H7 (cell line): ENCODE results near the gene MMP19. TPM values are rescaled to one million over a fixed set of nuclear protein-coding genes. Genes with fewer than 3 reads are reported as not detected.
A peak's percentile ranks its signal among the peaks of the same experiment; 100 is the strongest.
"Not testable (repeated sequence)": the region's sequence is repeated elsewhere in the genome, so short reads cannot be mapped to it uniquely, and the experiment has no call there.

Experiments used
- DNase-seq: peaks from one replicate; pipeline ENCODE4 v3.0.0; 2012
- H3K27me3 ChIP-seq: 2 replicates; pipeline ENCODE4 v1.6.0; 2011; ENCODE audit warnings: mild to moderate bottlenecking, low read length; ENCODE audit not compliant: control insufficient read depth, insufficient read depth
- H3K36me3 ChIP-seq: replicated peaks from 2 replicates; pipeline ENCODE4 v1.5.1; 2011; ENCODE audit warnings: low read length; ENCODE audit not compliant: control insufficient read depth, insufficient read depth
- H3K4me3 ChIP-seq: 2 replicates; pipeline ENCODE4 v1.5.1; 2011; ENCODE audit warnings: low read depth, mild to moderate bottlenecking, control low read depth, low read length, moderate library complexity; ENCODE audit not compliant: insufficient read depth
- total RNA-seq: library from RNA; depleted of rRNA; stranded (reverse); fragments of >200 nt; shearing (Covaris generic); gene quantifications from 2 replicates; pipeline ENCODE4 v1.2.3, GENCODE V29; 2014

Gene MMP19
- total RNA-seq, 1 experiment from 2014 or later = 1.1 TPM

GRCh38 chr12:55849616-55850343 lies 7.0 kb upstream of the MMP19 start:
- H3K4me3 ChIP-seq = no peak overlapping the region
- H3K36me3 ChIP-seq = no peaks in the 10 kb centered on the region
- no peaks in the 10 kb centered on the region for H3K27me3 ChIP-seq
- DNase-seq = no peak

GRCh38 chr12:55847603-55848291 lies 5.0 kb upstream of the MMP19 start:
- no peaks in the 10 kb centered on the region for H3K27me3 ChIP-seq
- no peak for DNase-seq
- H3K36me3 ChIP-seq = no peaks in the 10 kb centered on the region
- no peak overlapping the region for H3K4me3 ChIP-seq

GRCh38 chr12:55847033-55847432 lies 4.3 kb upstream of the MMP19 start:
- DNase-seq = peak; percentile 2
- no peaks in the 10 kb centered on the region for H3K36me3 ChIP-seq
- H3K27me3 ChIP-seq = no peaks in the 10 kb centered on the region
- H3K4me3 ChIP-seq = no peak overlapping the region

GRCh38 chr12:55845785-55846496 lies 3.2 kb upstream of the MMP19 start:
- no peaks in the 10 kb centered on the region for H3K36me3 ChIP-seq
- DNase-seq = no peak
- H3K27me3 ChIP-seq = no peaks in the 10 kb centered on the region
- no peak overlapping the region for H3K4me3 ChIP-seq

- Histone ChIP-seq H3K27me3 (no peaks in the 10 kb centered on the region), H3K36me3 (no peaks in the 10 kb centered on the region)
- no peak for DNase-seq
Measured at GRCh38 chr12:55845361-55845760, 2.6 kb upstream of the MMP19 start.

GRCh38 chr12:55844961-55845360 lies 2.2 kb upstream of the MMP19 start:
- no peak for DNase-seq
- H3K36me3 ChIP-seq = no peaks in the 10 kb centered on the region

More at GRCh38 chr12:55845361-55845760, 2.6 kb upstream of the MMP19 start:
- H3K4me3 ChIP-seq = no peak overlapping the region

GRCh38 chr12:55843431-55843830 lies 695 bp upstream of the MMP19 start:
- no peaks in the 10 kb centered on the region for H3K36me3 ChIP-seq
- H3K27me3 ChIP-seq = no peaks in the 10 kb centered on the region
- DNase-seq = no peak
- H3K4me3 ChIP-seq = no peak overlapping the region

More at GRCh38 chr12:55844961-55845360, 2.2 kb upstream of the MMP19 start:
- H3K4me3 ChIP-seq = no peak overlapping the region
- no peaks in the 10 kb centered on the region for H3K27me3 ChIP-seq

- Histone ChIP-seq H3K36me3 (no peaks in the 10 kb centered on the region), H3K4me3 (no peak overlapping the region), H3K27me3 (no peaks in the 10 kb centered on the region)
- DNase-seq = no peak
Measured at GRCh38 chr12:55840581-55841351, 2.0 kb downstream of the MMP19 start.

- no peak for DNase-seq
- Histone ChIP-seq H3K27me3 (no peaks in the 10 kb centered on the region), H3K36me3 (no peaks in the 10 kb centered on the region; the same call in 1 of the 2 replicates), H3K4me3 (no peak overlapping the region)
Measured at GRCh38 chr12:55839345-55840140, 3.2 kb downstream of the MMP19 start.

- no peaks in the 10 kb centered on the region for H3K27me3 ChIP-seq
- H3K36me3 ChIP-seq = no peaks in the 10 kb centered on the region; the same call in 1 of the 2 replicates
- no peak for DNase-seq
- H3K4me3 ChIP-seq = no peak overlapping the region
Measured at GRCh38 chr12:55838361-55838760, 4.4 kb downstream of the MMP19 start.

GRCh38 chr12:55834400-55834799 lies 8.3 kb downstream of the MMP19 start:
- not testable (repeated sequence) for DNase-seq, H3K4me3 ChIP-seq, H3K27me3 ChIP-seq, H3K36me3 ChIP-seq

GRCh38 chr12:55833056-55833455 lies 9.7 kb downstream of the MMP19 start:
- DNase-seq = no peak
- Histone ChIP-seq H3K27me3 (no peaks in the 10 kb centered on the region), H3K4me3 (no peak overlapping the region), H3K36me3 (no peaks in the 10 kb centered on the region; the same call in none of the 2 replicates)

GRCh38 chr12:55831447-55831815 lies 11.3 kb downstream of the MMP19 start:
- no peaks in the 10 kb centered on the region for H3K27me3 ChIP-seq

More at GRCh38 chr12:55831447-55831815, 11.3 kb downstream of the MMP19 start:
- Histone ChIP-seq H3K36me3 (no peaks in the 10 kb centered on the region; the same call in none of the 2 replicates), H3K4me3 (peak overlapping the region; percentile 96)
- no peak for DNase-seq
